Neural progenitor cell (in vitro differentiated cells): Measurements from ENCODE around the gene PLAAT4.

Experiments
- EZH2 ChIP-seq: fragments of 200-600 bp; sonication (generic); IDR thresholded peaks from 2 replicates; pipeline ENCODE4 v1.6.1; 2017; ENCODE audit warnings: antibody characterized with exemption, mild to moderate bottlenecking, moderate library complexity
- TF ChIP-seq, protein P1 (sequence below): fragments of 200-600 bp; sonication (generic); IDR thresholded peaks from 2 replicates; pipeline ENCODE4 v1.5.1; 2017; ENCODE audit warnings: antibody characterized with exemption, mild to moderate bottlenecking

DNA sequence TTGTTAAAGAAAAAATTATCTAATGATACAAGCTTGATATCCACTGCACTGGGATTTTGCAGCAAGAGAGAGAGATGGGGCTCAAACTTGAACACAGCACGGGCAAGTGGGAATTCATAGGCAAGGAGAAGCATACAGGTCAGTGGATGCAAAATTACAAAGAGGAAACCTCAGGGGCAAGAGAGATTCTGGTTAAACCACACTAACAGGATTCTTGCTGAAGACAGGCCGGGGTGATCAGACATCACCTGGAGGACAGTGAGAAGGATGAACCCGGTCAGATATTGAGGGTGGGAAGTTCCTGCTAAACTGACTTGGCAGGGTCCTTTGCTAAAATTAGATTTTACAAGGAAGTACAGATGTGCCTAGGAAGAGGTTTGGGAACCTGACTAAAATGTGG is 2.5 kb upstream of the PLAAT4 start:
- TF ChIP-seq, protein P1, sequence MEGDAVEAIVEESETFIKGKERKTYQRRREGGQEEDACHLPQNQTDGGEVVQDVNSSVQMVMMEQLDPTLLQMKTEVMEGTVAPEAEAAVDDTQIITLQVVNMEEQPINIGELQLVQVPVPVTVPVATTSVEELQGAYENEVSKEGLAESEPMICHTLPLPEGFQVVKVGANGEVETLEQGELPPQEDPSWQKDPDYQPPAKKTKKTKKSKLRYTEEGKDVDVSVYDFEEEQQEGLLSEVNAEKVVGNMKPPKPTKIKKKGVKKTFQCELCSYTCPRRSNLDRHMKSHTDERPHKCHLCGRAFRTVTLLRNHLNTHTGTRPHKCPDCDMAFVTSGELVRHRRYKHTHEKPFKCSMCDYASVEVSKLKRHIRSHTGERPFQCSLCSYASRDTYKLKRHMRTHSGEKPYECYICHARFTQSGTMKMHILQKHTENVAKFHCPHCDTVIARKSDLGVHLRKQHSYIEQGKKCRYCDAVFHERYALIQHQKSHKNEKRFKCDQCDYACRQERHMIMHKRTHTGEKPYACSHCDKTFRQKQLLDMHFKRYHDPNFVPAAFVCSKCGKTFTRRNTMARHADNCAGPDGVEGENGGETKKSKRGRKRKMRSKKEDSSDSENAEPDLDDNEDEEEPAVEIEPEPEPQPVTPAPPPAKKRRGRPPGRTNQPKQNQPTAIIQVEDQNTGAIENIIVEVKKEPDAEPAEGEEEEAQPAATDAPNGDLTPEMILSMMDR: no peak
- TF ChIP-seq EZH2: no peak
